HepG2 (cell line): Measurements from ENCODE around the gene EPB41L2.

Experiments
- ARNTL ChIP-seq: sonication (generic); formaldehyde crosslinking; IDR thresholded peaks from 2 replicates; pipeline ENCODE4 v1.4.0; 2020; ENCODE audit warnings: mild to moderate bottlenecking, missing genetic modification reagents
- TF ChIP-seq, protein P1 (sequence below): sonication (generic); formaldehyde crosslinking; conservative IDR thresholded peaks from 2 replicates; pipeline ENCODE4 v1.5.0; 2020; ENCODE audit warnings: missing genetic modification reagents

DNA sequence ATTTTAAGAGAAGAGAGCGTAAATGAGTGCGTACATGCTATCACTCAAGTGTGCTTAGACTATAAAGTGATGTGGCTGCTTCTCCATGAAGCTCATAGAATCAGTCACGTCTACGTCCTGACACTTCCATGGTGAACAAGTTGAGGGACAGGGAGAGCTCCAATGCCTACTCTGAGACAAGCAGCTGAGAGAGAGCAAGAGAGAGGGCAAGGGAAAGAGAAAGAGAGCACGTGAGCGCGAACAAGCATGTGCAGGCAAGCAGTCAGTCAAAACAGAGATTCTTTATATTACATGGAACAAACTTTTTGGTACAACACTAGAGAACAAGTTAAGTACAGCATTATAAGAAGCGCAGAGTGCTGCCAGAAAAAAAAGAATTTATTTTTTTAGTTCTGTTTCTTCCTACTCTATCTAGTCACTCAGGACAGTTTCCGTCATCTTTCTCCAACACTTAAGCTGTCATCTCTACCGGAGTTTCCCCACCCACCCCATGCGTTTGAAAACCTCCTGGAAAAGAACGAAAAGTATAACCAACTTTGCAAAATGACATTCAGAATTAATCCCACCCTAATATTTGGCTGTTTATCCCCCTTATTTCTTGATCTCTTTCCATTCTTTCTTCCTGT is 61.8 kb downstream of the EPB41L2 start:
- TF ChIP-seq, protein P1, sequence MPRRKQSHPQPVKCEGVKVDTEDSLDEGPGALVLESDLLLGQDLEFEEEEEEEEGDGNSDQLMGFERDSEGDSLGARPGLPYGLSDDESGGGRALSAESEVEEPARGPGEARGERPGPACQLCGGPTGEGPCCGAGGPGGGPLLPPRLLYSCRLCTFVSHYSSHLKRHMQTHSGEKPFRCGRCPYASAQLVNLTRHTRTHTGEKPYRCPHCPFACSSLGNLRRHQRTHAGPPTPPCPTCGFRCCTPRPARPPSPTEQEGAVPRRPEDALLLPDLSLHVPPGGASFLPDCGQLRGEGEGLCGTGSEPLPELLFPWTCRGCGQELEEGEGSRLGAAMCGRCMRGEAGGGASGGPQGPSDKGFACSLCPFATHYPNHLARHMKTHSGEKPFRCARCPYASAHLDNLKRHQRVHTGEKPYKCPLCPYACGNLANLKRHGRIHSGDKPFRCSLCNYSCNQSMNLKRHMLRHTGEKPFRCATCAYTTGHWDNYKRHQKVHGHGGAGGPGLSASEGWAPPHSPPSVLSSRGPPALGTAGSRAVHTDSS (CRISPR knock-in tag), result no peak
- TF ChIP-seq ARNTL (CRISPR knock-in tag), result no peak
